HG03457 (cell line): ENCODE results near the gene CFAP251.

Experiments used
- ATAC-seq: cut with Tn5 transposase; IDR thresholded peaks from one replicate; pipeline ENCODE4 v1.9.1; 2021; ENCODE audit warnings: moderate number of reproducible peaks; ENCODE audit not compliant: unreplicated experiment

CFAP251 gene

DNA sequence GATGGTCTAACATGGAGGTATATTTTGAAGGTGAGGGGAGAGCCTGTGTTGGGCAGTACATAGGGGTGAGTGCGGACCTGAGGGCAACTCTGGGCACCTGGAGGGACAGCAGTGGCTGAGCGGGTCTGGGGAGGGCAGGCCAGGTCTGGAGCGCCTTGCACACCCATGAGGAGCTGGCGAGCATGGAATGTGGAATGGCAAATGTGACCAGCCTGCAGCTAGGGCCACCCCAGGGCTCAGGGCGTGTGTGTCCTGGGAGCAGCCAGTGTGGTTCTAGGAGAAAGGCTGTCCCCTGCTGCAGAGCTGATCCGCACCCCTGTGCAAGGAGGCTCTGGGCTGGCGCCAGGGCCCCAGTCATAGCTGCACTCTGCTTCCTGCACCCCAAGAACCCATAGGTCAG, 127.8 kb downstream of the CFAP251 start:
- no peak for ATAC-seq

DNA sequence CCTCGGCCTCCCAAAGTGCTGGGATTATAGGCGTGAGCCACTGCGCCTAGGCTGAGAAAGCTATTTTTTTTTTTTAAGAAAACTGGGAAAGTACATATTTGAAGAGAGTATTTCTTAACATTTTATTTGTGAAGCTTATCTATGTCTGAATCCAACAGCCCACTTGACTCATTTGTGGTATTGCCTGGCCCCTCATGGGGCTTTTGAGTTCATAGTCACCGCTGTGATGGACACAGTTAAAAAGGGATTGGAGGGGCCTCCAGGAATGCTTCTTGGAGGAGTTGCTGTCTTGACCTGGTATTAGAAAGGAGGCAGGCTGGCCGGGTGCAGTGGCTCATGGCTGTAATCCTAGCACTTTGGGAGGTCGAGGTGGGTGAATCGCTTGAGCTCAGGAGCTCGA, 129.8 kb downstream of the CFAP251 start:
- ATAC-seq, result no peak

DNA sequence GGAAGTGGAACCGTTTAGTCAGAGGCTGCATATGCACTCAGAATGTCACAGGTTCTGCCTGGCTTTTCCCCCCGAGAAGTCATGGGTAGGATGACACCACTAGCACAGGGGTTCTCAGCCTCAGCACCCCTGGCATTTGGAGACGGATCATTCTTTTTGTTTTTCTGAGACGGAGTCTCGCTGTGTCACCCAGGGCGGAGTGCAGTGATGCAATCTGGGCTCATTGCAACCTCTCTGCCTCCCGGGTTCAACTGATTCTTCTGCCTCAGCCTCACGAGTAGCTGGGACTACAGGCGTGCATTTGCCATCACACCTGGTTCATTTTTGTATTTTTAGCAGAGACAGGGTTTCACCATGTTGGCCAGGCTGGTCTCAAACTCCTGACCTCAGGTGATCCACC, 131.4 kb downstream of the CFAP251 start:
- ATAC-seq, result no peak

DNA sequence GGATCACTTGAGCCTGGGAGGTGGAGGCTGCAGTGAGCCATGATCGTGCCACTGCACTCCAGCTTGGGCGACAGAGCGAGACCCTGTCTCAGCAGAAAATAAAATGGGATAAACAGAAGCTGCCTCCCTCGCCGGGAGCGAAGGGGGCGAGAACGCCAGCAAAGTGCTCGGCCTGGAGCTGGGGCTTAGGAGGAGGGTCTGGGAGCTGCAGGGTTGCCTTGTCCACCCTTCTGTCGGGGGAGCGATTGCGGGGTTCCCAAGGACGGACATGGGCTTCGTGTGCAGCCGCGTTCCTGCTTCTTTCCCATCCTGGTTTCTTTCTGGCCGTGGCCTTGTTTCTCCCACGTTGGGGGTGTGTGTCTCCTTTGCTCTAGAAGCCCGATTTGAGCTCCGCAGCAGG, 132.3 kb downstream of the CFAP251 start:
- no peak for ATAC-seq

DNA sequence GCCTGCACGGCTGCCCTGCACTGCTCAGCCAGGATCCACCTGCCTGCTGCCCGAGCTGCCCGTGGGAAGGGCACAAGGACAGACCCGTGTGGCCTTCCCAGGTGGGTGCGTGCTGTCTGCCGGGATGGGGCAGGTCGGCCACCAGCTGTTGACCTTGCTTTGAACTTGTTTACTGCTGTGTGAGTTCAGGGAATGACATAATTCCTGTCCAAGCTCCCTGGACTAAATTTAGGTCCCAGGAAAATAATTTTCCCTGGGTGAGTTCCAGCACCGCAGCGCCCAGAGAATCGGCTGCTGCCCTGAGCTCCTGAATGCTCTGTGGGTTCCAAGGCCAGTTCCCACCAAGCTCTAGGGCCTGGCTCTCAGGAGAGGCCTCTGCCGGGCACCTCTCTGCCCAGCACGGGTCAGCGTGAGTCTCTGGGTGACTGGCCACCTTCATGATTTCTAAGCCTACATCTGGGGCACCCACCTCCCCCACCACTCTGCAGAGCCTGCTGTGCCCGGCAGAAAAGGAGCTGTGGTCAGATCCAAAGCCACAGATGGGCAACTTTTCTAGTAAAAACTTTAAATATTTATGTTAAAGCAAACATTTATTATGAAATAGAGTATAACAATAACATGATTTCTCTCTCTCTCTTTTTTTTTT, 133.0 kb downstream of the CFAP251 start:
- ATAC-seq, result no peak

DNA sequence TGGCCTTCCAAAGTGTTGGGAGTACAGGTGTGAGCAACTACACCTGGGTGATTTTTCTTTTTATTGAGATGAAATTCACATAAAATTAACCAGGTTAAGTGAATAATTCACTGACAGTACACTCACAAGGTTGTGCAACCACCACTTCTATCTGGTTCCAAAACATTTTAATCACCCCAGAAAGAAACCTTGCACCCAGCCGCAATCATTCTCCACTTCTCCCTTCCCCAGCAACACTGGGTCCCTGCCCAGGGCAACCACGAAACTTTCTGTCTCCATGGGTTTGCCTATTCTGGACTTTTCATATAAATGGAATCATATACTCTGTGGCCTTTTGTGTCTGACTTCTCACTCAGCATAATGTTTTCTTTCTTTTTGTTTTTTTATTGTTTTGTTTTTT, 133.9 kb downstream of the CFAP251 start:
- no peak for ATAC-seq
